AG10803 (cell line): Measurements from ENCODE around the gene DUS4L.

Experiments
- DNase-seq: peaks from one replicate; pipeline ENCODE4 v3.0.0; 2010; ENCODE audit warnings: low read depth
- H3K4me3 ChIP-seq: 2 replicates; pipeline ENCODE4 v1.5.1; 2011; ENCODE audit warnings: mild to moderate bottlenecking, low read length, control low read depth
- TF ChIP-seq, protein P1 (sequence below): conservative IDR thresholded peaks from 2 replicates; pipeline ENCODE4 v1.5.1; 2011; ENCODE audit warnings: mild to moderate bottlenecking, low read length, control low read depth, inconsistent platforms

The DUS4L gene

DNA sequence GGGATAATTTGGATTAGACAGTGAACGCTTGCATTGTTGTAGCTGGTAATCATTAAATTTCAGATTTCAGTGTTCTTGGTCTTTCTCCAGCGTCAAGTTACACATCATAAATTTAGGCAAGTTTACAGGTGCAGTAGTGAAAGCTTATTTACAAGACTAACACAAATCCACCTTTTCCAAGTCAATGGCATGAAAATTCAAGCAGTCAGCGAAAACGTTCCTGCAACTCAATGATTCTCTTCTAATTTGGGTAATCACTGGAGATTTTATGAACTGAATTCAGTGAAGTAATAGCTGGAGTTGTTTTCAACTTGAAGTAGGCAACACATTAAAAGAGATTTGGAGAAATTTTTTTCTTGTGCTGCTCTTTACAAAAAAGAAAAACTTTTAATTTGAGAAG, 34.2 kb downstream of the DUS4L start:
- DNase-seq, result no peak
- H3K4me3 ChIP-seq, result no peak overlapping the region
- TF ChIP-seq, protein P1, sequence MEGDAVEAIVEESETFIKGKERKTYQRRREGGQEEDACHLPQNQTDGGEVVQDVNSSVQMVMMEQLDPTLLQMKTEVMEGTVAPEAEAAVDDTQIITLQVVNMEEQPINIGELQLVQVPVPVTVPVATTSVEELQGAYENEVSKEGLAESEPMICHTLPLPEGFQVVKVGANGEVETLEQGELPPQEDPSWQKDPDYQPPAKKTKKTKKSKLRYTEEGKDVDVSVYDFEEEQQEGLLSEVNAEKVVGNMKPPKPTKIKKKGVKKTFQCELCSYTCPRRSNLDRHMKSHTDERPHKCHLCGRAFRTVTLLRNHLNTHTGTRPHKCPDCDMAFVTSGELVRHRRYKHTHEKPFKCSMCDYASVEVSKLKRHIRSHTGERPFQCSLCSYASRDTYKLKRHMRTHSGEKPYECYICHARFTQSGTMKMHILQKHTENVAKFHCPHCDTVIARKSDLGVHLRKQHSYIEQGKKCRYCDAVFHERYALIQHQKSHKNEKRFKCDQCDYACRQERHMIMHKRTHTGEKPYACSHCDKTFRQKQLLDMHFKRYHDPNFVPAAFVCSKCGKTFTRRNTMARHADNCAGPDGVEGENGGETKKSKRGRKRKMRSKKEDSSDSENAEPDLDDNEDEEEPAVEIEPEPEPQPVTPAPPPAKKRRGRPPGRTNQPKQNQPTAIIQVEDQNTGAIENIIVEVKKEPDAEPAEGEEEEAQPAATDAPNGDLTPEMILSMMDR, result no peak

DNA sequence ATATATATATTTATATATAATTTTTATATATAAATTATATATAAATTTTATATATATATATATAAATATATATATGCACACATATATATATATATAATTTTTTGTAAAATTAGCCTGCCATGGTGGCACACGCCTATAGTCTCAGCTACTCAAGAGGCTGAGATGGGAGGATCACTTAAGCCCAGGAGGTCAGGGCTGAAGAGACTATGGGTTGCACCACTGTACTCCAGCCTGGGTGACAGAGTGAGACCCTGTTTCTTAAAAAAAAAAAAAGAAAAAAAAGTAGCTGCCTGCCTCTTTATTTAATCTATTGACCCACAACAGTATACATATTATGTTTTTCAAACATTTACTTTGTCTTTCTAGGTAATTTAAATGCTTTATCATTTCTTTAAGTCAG, 35.5 kb downstream of the DUS4L start:
- DNase-seq, result no peak
- TF ChIP-seq, protein P1, result no peak
- no peak overlapping the region for H3K4me3 ChIP-seq

DNA sequence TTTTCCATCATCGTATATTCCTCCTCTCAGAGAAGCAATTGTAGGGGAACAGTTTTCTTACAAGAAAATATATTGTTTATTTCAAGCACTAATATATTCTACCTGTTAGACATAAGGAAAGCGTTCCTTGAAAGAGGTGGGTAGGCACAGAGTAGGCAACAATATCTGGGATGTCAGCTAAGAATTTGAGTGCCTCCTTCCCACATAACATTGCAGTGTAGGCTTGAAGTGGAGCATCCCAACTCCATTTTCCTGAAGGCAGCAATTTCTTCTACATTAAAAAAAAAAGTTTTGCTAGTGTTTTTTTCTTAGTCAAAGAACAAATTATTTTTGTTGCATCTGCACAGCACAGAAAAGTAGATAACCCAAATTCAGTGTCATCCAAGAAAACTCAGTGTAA, 37.0 kb downstream of the DUS4L start:
- no peak for DNase-seq
- TF ChIP-seq, protein P1, result no peak
- H3K4me3 ChIP-seq, result no peak overlapping the region

DNA sequence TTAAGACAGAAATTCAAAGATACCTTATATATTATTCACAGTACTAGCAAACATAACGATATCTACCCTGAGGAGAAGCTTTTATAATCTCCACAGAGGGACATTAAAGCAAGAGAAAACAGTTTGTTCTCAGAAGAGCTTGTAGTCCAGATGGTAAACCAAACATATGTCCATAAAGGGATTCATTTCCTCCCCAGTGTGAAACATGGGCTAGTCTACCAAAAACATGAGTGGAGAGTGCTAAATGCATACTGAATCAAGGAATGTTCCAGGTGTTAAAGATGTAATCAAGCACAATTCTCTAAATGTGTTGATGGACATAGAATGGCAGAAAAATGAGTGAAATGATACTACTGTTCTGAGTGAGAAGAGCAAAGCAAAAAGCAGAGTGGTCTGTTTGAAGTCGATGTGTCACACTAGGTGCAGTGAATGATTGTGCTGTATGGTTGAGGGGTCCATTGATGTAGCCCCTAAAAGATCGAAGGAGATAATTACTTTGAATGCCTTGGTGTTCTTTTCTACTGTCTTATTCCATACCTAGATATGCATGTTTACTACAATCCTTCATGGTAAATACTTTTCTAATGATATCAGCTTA, 41.5 kb downstream of the DUS4L start:
- DNase-seq, result no peak
- TF ChIP-seq, protein P1, result no peak
- no peak overlapping the region for H3K4me3 ChIP-seq

DNA sequence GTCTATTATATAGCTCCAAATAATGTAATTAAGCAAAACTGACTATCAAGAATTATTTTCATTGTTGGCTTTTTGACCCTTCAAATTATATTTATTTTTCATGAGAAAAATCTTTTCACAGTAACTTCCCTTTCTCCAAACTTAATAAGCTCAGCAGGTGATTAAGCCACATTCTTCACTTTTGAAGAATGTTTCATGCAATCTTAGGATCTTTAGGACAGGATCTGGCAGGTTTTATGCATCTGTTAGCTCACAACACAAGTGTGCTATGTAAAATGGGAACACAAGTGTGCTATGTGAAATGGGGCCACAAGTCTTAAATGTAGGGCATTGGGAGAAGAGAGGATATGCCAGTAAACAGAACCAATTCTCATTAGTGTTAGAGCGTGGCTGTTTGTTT, 42.5 kb downstream of the DUS4L start:
- TF ChIP-seq, protein P1, result no peak
- H3K4me3 ChIP-seq, result no peak overlapping the region
- no peak for DNase-seq

DNA sequence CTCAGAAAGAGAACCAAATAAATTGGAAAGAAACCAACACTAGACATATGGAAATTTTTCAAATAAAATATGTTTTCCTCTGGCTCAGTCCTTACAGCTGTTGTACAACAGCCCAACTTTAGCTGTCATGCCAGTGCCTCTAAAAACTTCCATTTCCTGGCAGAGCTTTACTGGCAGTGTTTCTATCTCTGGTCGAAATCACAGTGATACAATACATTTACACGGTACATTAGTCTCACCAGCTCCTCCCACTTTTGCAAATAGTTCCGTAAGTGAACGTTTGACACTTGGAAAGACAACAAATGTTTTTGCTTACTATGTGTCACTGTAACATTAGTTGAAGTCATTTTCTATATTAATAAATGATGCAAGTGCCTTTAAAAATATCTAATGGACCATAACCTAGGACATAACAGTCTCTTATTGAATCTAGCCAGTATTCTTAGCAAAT, 46.1 kb downstream of the DUS4L start:
- no peak overlapping the region for H3K4me3 ChIP-seq
- DNase-seq, result no peak
- TF ChIP-seq, protein P1, result no peak

DNA sequence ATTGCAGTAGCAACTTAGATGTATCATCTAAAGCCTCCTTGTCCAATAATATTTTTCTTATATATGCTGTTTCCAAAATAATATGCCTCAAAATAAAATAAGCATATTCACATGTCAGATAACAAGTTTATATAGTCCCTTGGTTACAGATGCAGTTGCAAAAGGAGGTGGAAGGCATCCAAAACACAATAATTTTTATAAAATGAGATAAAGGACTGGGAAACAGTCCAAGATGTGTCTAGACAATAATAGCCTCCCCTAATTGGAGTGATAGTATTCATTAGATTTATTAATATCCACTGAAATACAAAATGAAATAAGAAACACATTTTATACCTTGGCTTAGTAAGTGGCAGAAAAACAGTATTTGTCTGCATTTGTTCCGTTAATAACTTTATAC, 46.6 kb downstream of the DUS4L start:
- DNase-seq, result no peak
- H3K4me3 ChIP-seq, result no peak overlapping the region
- TF ChIP-seq, protein P1, result no peak
